GM18951 (cell line): Measurements from ENCODE around the gene S100A10.

Source experiments
- POLR2A ChIP-seq: IDR thresholded peaks from 4 replicates; pipeline ENCODE4 v1.6.1; 2011; ENCODE audit warnings: mild to moderate bottlenecking; ENCODE audit not compliant: insufficient read length, insufficient read depth; ENCODE audit errors: extremely low read depth
- in situ Hi-C: fragments of 300-500 bp; cut with MboI; formaldehyde crosslinking; loops from one replicate; pipeline ENCODE4 v1.12.0; 2022; ENCODE audit warnings: low sequenced_read_pairs, mixed read lengths, inconsistent platforms; ENCODE audit not compliant: unreplicated experiment

Gene S100A10

GRCh38 chr1:152024223-152024622 lies 30.6 kb upstream of the S100A10 start:
- no peak for TF ChIP-seq POLR2A
- in situ Hi-C loops, result no loop called here

- in situ Hi-C loops, result no loop called here
- TF ChIP-seq POLR2A, result no peak
Measured at GRCh38 chr1:152023221-152023620, 29.6 kb upstream of the S100A10 start.

GRCh38 chr1:152022474-152022873 lies 28.8 kb upstream of the S100A10 start:
- in situ Hi-C loops, result no loop called here
- no peak for TF ChIP-seq POLR2A

GRCh38 chr1:152021569-152021968 lies 27.9 kb upstream of the S100A10 start:
- in situ Hi-C loops, result no loop called here
- TF ChIP-seq POLR2A, result no peak

GRCh38 chr1:152020849-152021248 lies 27.2 kb upstream of the S100A10 start:
- no peak for TF ChIP-seq POLR2A
- in situ Hi-C loops, result no loop called here

- TF ChIP-seq POLR2A, result no peak
- in situ Hi-C loops, result no loop called here
Measured at GRCh38 chr1:152018537-152018936, 24.9 kb upstream of the S100A10 start.

GRCh38 chr1:152015766-152016165 lies 22.1 kb upstream of the S100A10 start:
- in situ Hi-C loops, result no loop called here
- TF ChIP-seq POLR2A, result no peak

GRCh38 chr1:152014943-152015342 lies 21.3 kb upstream of the S100A10 start:
- in situ Hi-C loops, result no loop called here
- TF ChIP-seq POLR2A, result no peak

GRCh38 chr1:152013664-152014237 lies 20.1 kb upstream of the S100A10 start:
- in situ Hi-C loops, result no loop called here
- no peak for TF ChIP-seq POLR2A

- in situ Hi-C loops, result no loop called here
- TF ChIP-seq POLR2A, result no peak
Measured at GRCh38 chr1:152009691-152010090, 16.0 kb upstream of the S100A10 start.

GRCh38 chr1:152007047-152007446 lies 13.4 kb upstream of the S100A10 start:
- TF ChIP-seq POLR2A, result no peak
- in situ Hi-C loops, result no loop called here

- no peak for TF ChIP-seq POLR2A
- in situ Hi-C loops, result no loop called here
Measured at GRCh38 chr1:152005360-152005912, 11.8 kb upstream of the S100A10 start.

GRCh38 chr1:152003846-152004442 lies 10.3 kb upstream of the S100A10 start:
- TF ChIP-seq POLR2A, result no peak
- in situ Hi-C loops, result no loop called here

- in situ Hi-C loops, result no loop called here
- TF ChIP-seq POLR2A, result no peak
Measured at GRCh38 chr1:152002960-152003359, 9.3 kb upstream of the S100A10 start.
